ENCODE measurements around the gene YEATS4.

Gene YEATS4

GRCh38 chr12:69342421-69342820, 17.1 kb upstream of the YEATS4 start:
- TF ChIP-seq TAF1 (IDR thresholded peaks at IDR 0.05; ENCODE audit: low read depth) = no peak
- no peak for TF ChIP-seq ZBTB7A (IDR thresholded peaks at IDR 0.05; ENCODE audit: low read depth)
- no peak for TF ChIP-seq RAD21 (IDR thresholded peaks at IDR 0.05; ENCODE audit: low read depth)
- no peak for TF ChIP-seq TCF12 (IDR thresholded peaks at IDR 0.05; ENCODE audit: low read depth)
- no peak for TF ChIP-seq NFIC (IDR thresholded peaks at IDR 0.05)
- TF ChIP-seq REST (IDR thresholded peaks at IDR 0.05; ENCODE audit: low read depth) = no peak
- no peak for TF ChIP-seq EGR1 (IDR thresholded peaks at IDR 0.05)
- TF ChIP-seq USF1 (IDR thresholded peaks at IDR 0.05) = no peak
- no peak for TF ChIP-seq CEBPB (IDR thresholded peaks at IDR 0.05)
- no peak for TF ChIP-seq CREB1 (IDR thresholded peaks at IDR 0.05; ENCODE audit: low read depth)
- TF ChIP-seq YY1 (IDR thresholded peaks at IDR 0.05; ENCODE audit: low read depth) = no peak
- TF ChIP-seq FOXM1 (IDR thresholded peaks at IDR 0.05; ENCODE audit: borderline replicate concordance, low read depth) = no peak
- TF ChIP-seq MAX (IDR thresholded peaks at IDR 0.05) = no peak

GRCh38 chr12:69343357-69343756, 16.2 kb upstream of the YEATS4 start:
- TF ChIP-seq YY1 (IDR thresholded peaks at IDR 0.05; ENCODE audit: low read depth) = no peak
- no peak for TF ChIP-seq MAX (IDR thresholded peaks at IDR 0.05)
- no peak for TF ChIP-seq REST (IDR thresholded peaks at IDR 0.05; ENCODE audit: low read depth)
- no peak for TF ChIP-seq RAD21 (IDR thresholded peaks at IDR 0.05; ENCODE audit: low read depth)
- no peak for TF ChIP-seq CEBPB (IDR thresholded peaks at IDR 0.05)
- TF ChIP-seq TAF1 (IDR thresholded peaks at IDR 0.05; ENCODE audit: low read depth) = no peak
- no peak for TF ChIP-seq NFIC (IDR thresholded peaks at IDR 0.05)
- TF ChIP-seq FOXM1 (IDR thresholded peaks at IDR 0.05; ENCODE audit: borderline replicate concordance, low read depth) = no peak
- no peak for TF ChIP-seq EGR1 (IDR thresholded peaks at IDR 0.05)
- no peak for TF ChIP-seq CREB1 (IDR thresholded peaks at IDR 0.05; ENCODE audit: low read depth)
- no peak for TF ChIP-seq EP300 (IDR thresholded peaks at IDR 0.05; ENCODE audit: borderline replicate concordance)
- no peak for TF ChIP-seq ZBTB7A (IDR thresholded peaks at IDR 0.05; ENCODE audit: low read depth)
- no peak for TF ChIP-seq TEAD4 (IDR thresholded peaks at IDR 0.05)
- TF ChIP-seq USF1 (IDR thresholded peaks at IDR 0.05) = no peak

GRCh38 chr12:69343885-69344612, 15.5 kb upstream of the YEATS4 start:
- no peak for TF ChIP-seq CREB1 (IDR thresholded peaks at IDR 0.05; ENCODE audit: low read depth)
- TF ChIP-seq MAX (IDR thresholded peaks at IDR 0.05) = no peak
- no peak for TF ChIP-seq ZBTB7A (IDR thresholded peaks at IDR 0.05; ENCODE audit: low read depth)
- TF ChIP-seq YY1 (IDR thresholded peaks at IDR 0.05; ENCODE audit: low read depth) = no peak
- no peak for TF ChIP-seq FOXM1 (IDR thresholded peaks at IDR 0.05; ENCODE audit: borderline replicate concordance, low read depth)
- TF ChIP-seq TAF1 (IDR thresholded peaks at IDR 0.05; ENCODE audit: low read depth) = no peak
- no peak for TF ChIP-seq TCF12 (IDR thresholded peaks at IDR 0.05; ENCODE audit: low read depth)
- no peak for TF ChIP-seq EGR1 (IDR thresholded peaks at IDR 0.05)
- no peak for TF ChIP-seq USF1 (IDR thresholded peaks at IDR 0.05)
- no peak for TF ChIP-seq TEAD4 (IDR thresholded peaks at IDR 0.05)
- TF ChIP-seq EP300 (IDR thresholded peaks at IDR 0.05; ENCODE audit: borderline replicate concordance) = no peak
- TF ChIP-seq NFIC (IDR thresholded peaks at IDR 0.05) = no peak
- TF ChIP-seq RAD21 (IDR thresholded peaks at IDR 0.05; ENCODE audit: low read depth) = no peak

- TF ChIP-seq USF1 (IDR thresholded peaks at IDR 0.05) (no peak), FOXM1 (IDR thresholded peaks at IDR 0.05; ENCODE audit: borderline replicate concordance, low read depth) (no peak), CREB1 (IDR thresholded peaks at IDR 0.05; ENCODE audit: low read depth) (no peak), CEBPB (IDR thresholded peaks at IDR 0.05) (no peak), ZBTB7A (IDR thresholded peaks at IDR 0.05; ENCODE audit: low read depth) (no peak), NFIC (IDR thresholded peaks at IDR 0.05) (no peak), EGR1 (IDR thresholded peaks at IDR 0.05) (no peak), REST (IDR thresholded peaks at IDR 0.05; ENCODE audit: low read depth) (no peak), TAF1 (IDR thresholded peaks at IDR 0.05; ENCODE audit: low read depth) (no peak), TEAD4 (IDR thresholded peaks at IDR 0.05) (no peak), EP300 (IDR thresholded peaks at IDR 0.05; ENCODE audit: borderline replicate concordance) (no peak), TCF12 (IDR thresholded peaks at IDR 0.05; ENCODE audit: low read depth) (no peak), MAX (IDR thresholded peaks at IDR 0.05) (no peak), RAD21 (IDR thresholded peaks at IDR 0.05; ENCODE audit: low read depth) (no peak), YY1 (IDR thresholded peaks at IDR 0.05; ENCODE audit: low read depth) (no peak)
Observed at GRCh38 chr12:69345077-69345476, 14.5 kb upstream of the YEATS4 start.

All from Ishikawa (cell line).